ENCODE results near the gene ZSCAN20.

- TF ChIP-seq CTCF (IDR thresholded peaks at IDR 0.05), result no peak
- TF ChIP-seq ZFX (IDR thresholded peaks at IDR 0.05; ENCODE audit: borderline replicate concordance), result no peak
These were observed 35.2 kb downstream of the ZSCAN20 start for GRCh38 chr1:33507661-33508060.

All from 22Rv1 (cell line).